Endothelial cell of umbilical vein (primary cell): ENCODE data around the gene DZIP3. TPM values are rescaled to one million over a fixed set of nuclear protein-coding genes. Genes with fewer than 3 reads are reported as not detected.

Source experiments
- BruUV-seq: library from RNA; stranded (reverse); fragments of 400-500 nt; replicated peaks from 2 replicates; lab custom pipeline; 2021; lab: Mats Ljungman, UMichigan
- CTCF ChIA-PET: fragments of 300-600, 350-600 bp; sonication (Branson Sonifier 250); formaldehyde crosslinking; loops from one replicate; lab custom pipeline; 2021; ENCODE audit warnings: antibody characterized with exemption, inconsistent platforms; lab: Charles Lee
- POLR2A ChIA-PET: fragments of 300-600, 350-600 bp; sonication (Branson Sonifier 250); formaldehyde crosslinking; loops from one replicate; lab custom pipeline; 2021; ENCODE audit warnings: antibody characterized with exemption, inconsistent platforms; lab: Charles Lee
- DNase-seq: peaks from one replicate; pipeline ENCODE4 v3.0.0-alpha.2; 2011; ENCODE audit warnings: low read depth, low spot score
- FAIRE-seq: peaks from 2 replicates; lab custom pipeline; 2011; peaks lifted over from hg19 to GRCh38; lab: Jason Lieb, UNC
- H2AFZ ChIP-seq: 2 replicates; pipeline ENCODE4 v1.6.0; 2012; ENCODE audit warnings: low read depth, low read length, control low read depth, inconsistent platforms
- H3K27ac ChIP-seq: 2 replicates; pipeline ENCODE4 v1.5.1; 2011; ENCODE audit warnings: low read depth, mild to moderate bottlenecking, control low read depth, low read length, moderate library complexity; ENCODE audit not compliant: insufficient read depth
- H3K27me3 ChIP-seq, 2 experiments: 2 replicates each; pipeline versions ENCODE4 v1.6.0 to v1.6.1; 2011; ENCODE audit warnings: low read length in 2 of 2, mixed read lengths in 1 of 2; ENCODE audit not compliant: control insufficient read depth in 2 of 2, insufficient read depth in 2 of 2
- H3K36me3 ChIP-seq, 2 experiments: 2 replicates in 1 of 2; 3 replicates in 1 of 2; pipeline ENCODE4 v1.5.1; 2011; ENCODE audit warnings: low read length in 2 of 2, mild to moderate bottlenecking in 1 of 2, moderate library complexity in 1 of 2; ENCODE audit not compliant: control insufficient read depth in 2 of 2, insufficient read depth in 2 of 2; ENCODE audit errors: extremely low read depth in 1 of 2
- H3K4me1 ChIP-seq: 3 replicates; pipeline ENCODE4 v1.5.1; 2011; ENCODE audit warnings: mild to moderate bottlenecking, low read length; ENCODE audit not compliant: control insufficient read depth, insufficient read depth; ENCODE audit errors: extremely low read depth
- H3K4me2 ChIP-seq: 2 replicates; pipeline ENCODE4 v1.6.1; 2011; ENCODE audit warnings: low read length, control low read depth, mixed read lengths; ENCODE audit not compliant: insufficient read depth
- H3K4me3 ChIP-seq, 3 experiments: fragments of 200-600 bp in 1 of 3; sonication (generic), shearing (Covaris generic) in 1 of 3; replicated peaks in 1 of 3; 2 replicates each; pipeline ENCODE4 v1.5.1; 2011 to 2016; ENCODE audit warnings: control low read depth in 3 of 3, low read length in 3 of 3, mild to moderate bottlenecking in 2 of 3, inconsistent platforms in 1 of 3, low read depth in 1 of 3, moderate library complexity in 1 of 3; ENCODE audit not compliant: insufficient read depth in 1 of 3
- H3K79me2 ChIP-seq: 2 replicates; pipeline ENCODE4 v1.6.0; 2012; ENCODE audit warnings: low read length, inconsistent platforms; ENCODE audit not compliant: control insufficient read depth, insufficient read depth
- H3K9ac ChIP-seq: replicated peaks from 2 replicates; pipeline ENCODE3; 2011; ENCODE audit warnings: low read length, control low read depth; ENCODE audit not compliant: insufficient read depth; ENCODE audit errors: extremely low read depth
- H3K9me1 ChIP-seq: replicated peaks from 3 replicates; pipeline ENCODE4 v1.6.0; 2011; ENCODE audit warnings: mild to moderate bottlenecking, low read length; ENCODE audit not compliant: control insufficient read depth, insufficient read depth; ENCODE audit errors: extremely low read depth
- H3K9me3 ChIP-seq: replicated peaks from 2 replicates; pipeline ENCODE4 v1.5.1; 2012; ENCODE audit warnings: low read length, inconsistent platforms; ENCODE audit not compliant: control insufficient read depth, insufficient read depth
- H4K20me1 ChIP-seq: replicated peaks from 2 replicates; pipeline ENCODE3; 2011; ENCODE audit warnings: mild to moderate bottlenecking, low read length; ENCODE audit not compliant: control insufficient read depth, insufficient read depth; ENCODE audit errors: extremely low read depth
- JUN ChIP-seq: IDR thresholded peaks from 2 replicates; pipeline ENCODE4 v1.6.1; 2011; ENCODE audit warnings: borderline replicate concordance, low read depth; ENCODE audit not compliant: insufficient read length, insufficient read depth
- MYC ChIP-seq: IDR thresholded peaks from one replicate; pipeline ENCODE4 v1.6.1; 2011; ENCODE audit warnings: mild to moderate bottlenecking, low read depth, low read length
- POLR2AphosphoS5 ChIP-seq: IDR thresholded peaks from 2 replicates; pipeline ENCODE4 v1.6.1; 2012; ENCODE audit warnings: low read depth, mild to moderate bottlenecking, control low read depth, low read length, moderate library complexity; ENCODE audit not compliant: insufficient read depth
- dilution Hi-C: fragments of 300-500 bp; cut with MboI; formaldehyde crosslinking; loops from one replicate; pipeline ENCODE4 v1.15.0; 2019; ENCODE audit warnings: low sequenced_read_pairs; ENCODE audit not compliant: extremely low pct_ligation_motif_present
- intact Hi-C: fragments of 100-400 bp; cut with micrococcal nuclease; formaldehyde crosslinking; loops from one replicate; pipeline ENCODE4 v1.10.0; 2022
- polyA plus RNA-seq, 4 experiments: library from polyadenylated mRNA; depleted of rRNA in 3 of 4; stranded (reverse) in 3 of 4; unstranded in 1 of 4; fragments of >200 nt; gene quantifications; 2 replicates each; pipeline versions ENCODE4 v1.2.1 to v1.2.3, GENCODE V29; 2011 to 2012; ENCODE audit warnings: missing spikeins in 1 of 4
- total RNA-seq: library from RNA; stranded (reverse); gene quantifications from 2 replicates; pipeline ENCODE4 v1.2.3, GENCODE V29; 2021
- TF ChIP-seq, protein P1 (sequence below), 2 donors: IDR thresholded peaks; 1 replicate in 1 of 2; 2 replicates in 1 of 2; pipeline ENCODE4 v1.5.1; 2011; ENCODE audit warnings: low read length in 2 of 2, mild to moderate bottlenecking in 2 of 2, moderate library complexity in 2 of 2, control low read depth in 1 of 2, inconsistent platforms in 1 of 2, low read depth in 1 of 2; ENCODE audit not compliant: insufficient read depth in 1 of 2; ENCODE audit errors: extremely low read depth in 1 of 2
- TF ChIP-seq, protein P2 (sequence below): IDR thresholded peaks from 2 replicates; pipeline ENCODE4 v1.6.1; 2011; ENCODE audit not compliant: insufficient read depth, insufficient read length

DZIP3 gene
- total and polyA plus RNA-seq, 2 donors (not counting 3 experiments of a cell fraction or from before 2014, with no cell fraction given): 1.9 to 6.5 TPM

DNA sequence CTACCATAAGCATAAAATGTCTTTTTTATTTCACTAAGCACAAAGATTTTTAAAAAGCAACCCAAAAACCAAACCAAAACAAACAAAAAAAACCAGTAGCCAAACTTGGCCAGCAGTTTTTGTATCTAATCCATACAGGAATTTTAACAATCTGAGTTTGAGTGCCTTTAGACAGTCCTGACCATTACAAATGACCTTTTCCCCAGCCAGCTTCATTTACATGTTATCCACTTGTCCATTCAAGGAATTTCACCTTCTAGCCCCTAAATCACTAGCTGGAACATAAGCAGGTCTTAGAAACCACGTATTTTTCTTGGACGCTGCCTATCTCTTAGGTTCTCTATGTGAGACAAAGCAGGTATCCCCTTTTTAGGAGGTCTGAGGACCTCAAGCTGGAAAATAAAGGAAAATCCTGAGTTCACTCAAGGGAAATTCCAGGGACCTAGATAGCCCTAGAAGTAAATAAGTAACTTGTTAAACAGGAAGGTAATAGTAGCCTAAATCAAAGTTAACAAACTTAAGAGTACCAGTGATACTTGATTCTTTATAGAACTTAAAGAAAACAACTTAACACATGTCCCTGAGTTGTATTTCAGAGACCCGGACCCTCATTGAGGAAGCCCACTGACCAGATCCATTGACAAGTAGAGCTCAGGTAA is 34.5 kb upstream of the DZIP3 start:
- H3K4me1 ChIP-seq: no peaks in the 10 kb centered on the region
- dilution Hi-C loops: no loop called here
- H3K27me3 ChIP-seq: no peaks in the 10 kb centered on the region
- no peaks in the 10 kb centered on the region for H4K20me1 ChIP-seq
- H3K27ac ChIP-seq: no peak overlapping the region
- DNase-seq (no peak), FAIRE-seq (no peak)
- ChIA-PET POLR2A (no interaction called here), CTCF (interaction anchor here (0.6 to 5.7 kb wide), 5 partner anchors 7 to 879 kb away, joined by 3 to 122 read pairs (median 4); no protein-coding TSS in a partner anchor)
- TF ChIP-seq, protein P1, sequence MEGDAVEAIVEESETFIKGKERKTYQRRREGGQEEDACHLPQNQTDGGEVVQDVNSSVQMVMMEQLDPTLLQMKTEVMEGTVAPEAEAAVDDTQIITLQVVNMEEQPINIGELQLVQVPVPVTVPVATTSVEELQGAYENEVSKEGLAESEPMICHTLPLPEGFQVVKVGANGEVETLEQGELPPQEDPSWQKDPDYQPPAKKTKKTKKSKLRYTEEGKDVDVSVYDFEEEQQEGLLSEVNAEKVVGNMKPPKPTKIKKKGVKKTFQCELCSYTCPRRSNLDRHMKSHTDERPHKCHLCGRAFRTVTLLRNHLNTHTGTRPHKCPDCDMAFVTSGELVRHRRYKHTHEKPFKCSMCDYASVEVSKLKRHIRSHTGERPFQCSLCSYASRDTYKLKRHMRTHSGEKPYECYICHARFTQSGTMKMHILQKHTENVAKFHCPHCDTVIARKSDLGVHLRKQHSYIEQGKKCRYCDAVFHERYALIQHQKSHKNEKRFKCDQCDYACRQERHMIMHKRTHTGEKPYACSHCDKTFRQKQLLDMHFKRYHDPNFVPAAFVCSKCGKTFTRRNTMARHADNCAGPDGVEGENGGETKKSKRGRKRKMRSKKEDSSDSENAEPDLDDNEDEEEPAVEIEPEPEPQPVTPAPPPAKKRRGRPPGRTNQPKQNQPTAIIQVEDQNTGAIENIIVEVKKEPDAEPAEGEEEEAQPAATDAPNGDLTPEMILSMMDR (IDR thresholded peaks at IDR 0.05; ENCODE audit: extremely low read depth in 1 of 2, insufficient read depth in 1 of 2, low read depth in 1 of 2, low read length in 2 of 2): no peak
- no peak for TF ChIP-seq POLR2AphosphoS5
- TF ChIP-seq, protein P2, sequence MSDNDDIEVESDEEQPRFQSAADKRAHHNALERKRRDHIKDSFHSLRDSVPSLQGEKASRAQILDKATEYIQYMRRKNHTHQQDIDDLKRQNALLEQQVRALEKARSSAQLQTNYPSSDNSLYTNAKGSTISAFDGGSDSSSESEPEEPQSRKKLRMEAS: no peak
- TF ChIP-seq JUN: no peak
- no peak for TF ChIP-seq MYC
- BruUV-seq: no TSS peak
- H3K36me3 ChIP-seq: peaks cover 0 to 11% of the 10 kb centered on the region in 2 experiments
- no peak overlapping the region for H3K9ac ChIP-seq
- no peak overlapping the region for H2AFZ ChIP-seq
- no peak overlapping the region for H3K4me2 ChIP-seq
- H3K4me3 ChIP-seq: no peak overlapping the region
- intact Hi-C loops: loop anchor here (5.0 kb wide), 2 partner anchors 628 to 1318 kb away; no protein-coding TSS in a partner anchor
- H3K9me1 ChIP-seq: no peaks in the 10 kb centered on the region
- no peaks in the 10 kb centered on the region for H3K79me2 ChIP-seq
- H3K9me3 ChIP-seq: no peaks in the 10 kb centered on the region
